ENCODE results near the gene SLC6A7.
"Not testable (repeated sequence)": the region's sequence is repeated elsewhere in the genome, so short reads cannot be mapped to it uniquely, and the experiment has no call there.

The SLC6A7 gene

GRCh38 chr5:150221471-150221870 is 31.6 kb downstream of the SLC6A7 start:
- DNase-seq, result no peak

GRCh38 chr5:150222906-150223305 is 33.0 kb downstream of the SLC6A7 start:
- DNase-seq, result no peak

DNA sequence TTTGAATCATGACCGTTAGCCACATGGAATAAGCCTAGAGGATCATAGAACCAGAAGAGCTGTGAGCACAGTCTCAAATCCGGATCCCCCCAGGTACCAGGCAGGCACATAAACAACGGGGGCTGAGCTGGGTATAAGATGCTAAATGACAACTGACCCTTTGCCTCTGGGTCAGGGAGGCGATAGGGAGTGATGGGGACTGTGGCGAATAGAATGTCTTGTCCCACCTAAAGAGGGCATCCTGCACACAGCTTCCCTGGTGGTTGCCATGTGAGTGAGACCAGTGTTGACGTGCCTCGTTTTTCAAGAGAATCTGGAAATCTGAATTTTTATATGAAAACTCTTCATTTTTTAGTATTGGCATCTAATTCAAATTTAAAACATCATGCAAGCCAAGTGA is 33.6 kb downstream of the SLC6A7 start:
- no peak for DNase-seq

DNA sequence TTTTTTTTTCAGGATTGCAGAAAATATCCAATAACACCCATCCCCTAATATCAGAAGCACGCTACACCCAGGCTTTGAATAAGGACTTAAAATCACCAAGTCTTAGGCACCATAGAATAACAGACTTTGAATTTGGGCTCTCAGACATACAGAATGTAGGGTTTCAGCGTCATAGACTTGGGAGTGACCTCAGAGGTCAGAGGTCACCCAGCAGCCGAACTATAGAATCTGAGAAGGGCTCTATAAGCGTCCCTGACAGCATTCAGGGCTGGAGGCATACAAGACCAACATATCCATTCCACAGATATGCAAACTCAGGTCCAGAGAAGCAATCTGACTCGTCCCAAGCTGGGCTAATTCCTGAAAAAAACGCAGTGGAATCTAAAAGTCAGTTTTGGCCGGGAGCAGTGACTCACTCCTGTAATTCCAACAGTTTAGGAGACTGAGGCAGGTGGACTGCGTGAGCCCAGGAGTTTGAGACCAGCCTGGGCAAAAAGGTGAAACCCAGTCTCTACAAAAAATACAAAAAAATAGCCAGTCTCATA is 34.7 kb downstream of the SLC6A7 start:
- DNase-seq, result no peak

GRCh38 chr5:150227036-150227435 is 37.2 kb downstream of the SLC6A7 start:
- peak; percentile 11 for DNase-seq

DNA sequence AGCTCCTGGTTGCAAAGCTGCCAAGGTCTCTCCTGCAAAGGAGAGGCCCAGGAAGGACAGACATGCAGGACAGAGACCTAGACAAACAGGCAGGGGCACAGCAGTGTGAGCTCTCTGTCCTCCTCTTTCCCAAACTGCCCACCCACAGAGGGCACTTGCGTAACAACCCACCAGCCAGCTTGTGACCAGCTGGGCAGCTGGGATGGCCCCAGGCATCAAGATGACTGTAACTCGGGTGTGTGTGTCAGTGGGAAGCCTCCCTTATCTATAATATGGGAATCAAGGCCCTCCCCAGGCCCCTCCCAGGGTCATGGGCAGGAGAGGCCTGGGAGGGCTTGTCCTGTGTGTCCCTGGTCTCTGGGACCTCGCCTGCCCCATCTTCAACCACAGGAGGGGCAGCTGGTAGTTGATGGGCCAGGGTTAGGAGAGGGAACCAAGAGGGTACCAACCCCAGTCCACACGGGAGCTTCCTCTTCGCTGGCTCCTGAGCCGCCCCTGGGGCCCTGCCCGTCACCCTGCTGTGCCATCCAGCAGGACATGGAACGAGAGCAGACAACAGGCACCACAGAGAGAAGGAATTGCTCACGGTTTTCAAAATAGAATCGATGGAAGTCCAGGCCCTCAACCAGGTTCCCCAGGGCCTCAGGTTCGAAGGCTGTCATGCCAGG is 37.9 kb downstream of the SLC6A7 start:
- no peak for DNase-seq

GRCh38 chr5:150229571-150229970 is 39.7 kb downstream of the SLC6A7 start:
- no peak for DNase-seq

DNA sequence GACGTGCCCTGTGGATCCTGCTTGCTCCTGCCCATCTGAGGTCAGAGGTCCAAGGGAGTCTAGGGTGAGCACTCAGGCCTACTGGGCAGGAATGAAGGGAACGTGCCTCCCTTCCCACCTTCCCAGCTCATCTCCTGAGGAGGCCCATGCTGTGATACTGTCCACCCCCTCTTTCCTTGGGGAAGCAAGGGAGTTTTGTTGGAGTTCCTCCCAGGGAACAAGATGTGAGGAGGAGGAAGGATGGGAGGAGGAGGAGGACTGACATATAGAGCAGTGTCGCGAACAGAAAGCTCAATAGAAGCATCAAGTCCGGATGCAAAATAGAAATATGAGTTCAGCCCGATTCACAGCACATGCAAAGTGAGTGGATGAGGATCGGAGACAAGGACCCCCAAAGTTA is 41.0 kb downstream of the SLC6A7 start:
- no peak for DNase-seq

- not testable (repeated sequence) for DNase-seq
Measured at GRCh38 chr5:150233706-150234105, 43.8 kb downstream of the SLC6A7 start.

DNA sequence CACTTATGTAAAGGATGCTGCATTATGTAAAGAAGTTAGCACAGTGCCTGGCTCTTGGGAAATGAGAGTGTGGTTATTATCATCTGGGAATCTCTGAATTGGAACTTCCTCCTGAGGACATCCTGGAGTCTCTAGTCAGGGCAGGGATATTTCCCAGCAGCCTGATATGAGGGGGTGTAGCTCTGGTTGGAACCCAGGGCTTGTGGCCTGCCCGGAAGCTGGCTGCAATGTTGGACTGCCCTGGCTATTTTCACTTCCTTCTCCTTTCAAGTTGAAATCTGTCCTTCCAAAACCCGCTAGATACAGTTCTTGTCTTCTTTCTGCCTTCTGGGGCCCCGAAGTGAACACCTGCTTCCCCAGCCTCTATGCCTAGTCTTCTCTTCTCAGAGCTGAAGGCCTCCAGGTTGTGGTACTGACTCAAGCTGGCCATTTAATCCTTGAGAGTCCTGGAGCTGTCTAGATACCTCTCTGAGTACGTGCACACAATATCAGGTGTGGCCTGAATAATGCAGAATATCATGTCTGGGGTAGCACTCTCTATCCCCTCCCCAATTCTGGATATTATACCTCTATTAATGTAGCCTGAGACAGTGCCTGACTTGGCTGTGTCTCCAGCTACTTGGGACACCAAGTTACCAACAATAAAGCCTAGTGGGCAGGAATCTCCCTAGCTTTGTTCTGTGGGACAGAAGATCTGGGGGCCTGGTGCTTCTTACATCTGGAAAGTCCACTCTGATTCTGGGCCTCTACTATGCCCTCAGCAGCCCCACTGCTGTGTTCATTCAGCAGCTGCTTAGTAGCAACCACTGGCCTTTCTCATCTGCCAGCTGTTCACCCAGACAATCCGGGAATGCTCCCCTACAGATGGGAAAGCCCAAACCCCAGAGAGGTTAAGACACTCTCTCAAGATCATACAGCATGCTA is 45.0 kb downstream of the SLC6A7 start:
- no peak for DNase-seq

DNA sequence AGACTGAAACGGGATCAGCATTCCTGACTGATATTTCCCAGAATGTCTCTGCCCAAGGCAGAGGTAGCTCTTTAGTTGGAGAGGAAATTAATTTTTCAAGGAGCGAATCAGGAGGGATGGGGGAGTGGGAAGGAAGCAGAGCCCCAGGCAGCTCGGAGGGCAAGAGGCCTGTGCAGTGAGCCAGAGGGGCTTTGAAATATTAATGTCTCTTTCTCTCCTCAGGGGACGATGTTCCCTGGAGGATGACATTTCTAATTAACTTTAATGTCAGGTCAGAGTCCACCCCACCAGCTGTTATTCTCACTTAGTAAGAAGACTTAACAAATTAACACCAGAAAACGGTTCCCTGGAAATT is 45.6 kb downstream of the SLC6A7 start:
- no peak for DNase-seq

DNA sequence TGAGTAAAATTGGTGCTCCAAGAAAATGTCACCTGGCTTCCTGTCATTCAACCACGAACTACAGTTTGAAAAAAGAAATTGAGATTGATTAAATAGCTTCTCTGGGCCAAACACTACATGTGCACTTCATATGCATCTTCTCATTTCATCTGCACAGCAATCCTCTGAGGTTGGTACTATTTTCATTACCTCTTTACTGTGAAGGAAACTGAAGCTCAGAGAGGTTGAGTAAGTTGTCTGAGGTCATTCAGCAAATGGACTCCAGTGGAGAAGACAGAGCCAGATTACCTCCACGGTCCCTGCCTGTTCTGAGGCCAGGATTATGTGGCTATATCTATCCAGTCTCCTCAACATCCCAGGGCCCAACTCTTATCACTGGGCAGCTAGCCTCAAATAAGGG is 46.5 kb downstream of the SLC6A7 start:
- no peak for DNase-seq

DNA sequence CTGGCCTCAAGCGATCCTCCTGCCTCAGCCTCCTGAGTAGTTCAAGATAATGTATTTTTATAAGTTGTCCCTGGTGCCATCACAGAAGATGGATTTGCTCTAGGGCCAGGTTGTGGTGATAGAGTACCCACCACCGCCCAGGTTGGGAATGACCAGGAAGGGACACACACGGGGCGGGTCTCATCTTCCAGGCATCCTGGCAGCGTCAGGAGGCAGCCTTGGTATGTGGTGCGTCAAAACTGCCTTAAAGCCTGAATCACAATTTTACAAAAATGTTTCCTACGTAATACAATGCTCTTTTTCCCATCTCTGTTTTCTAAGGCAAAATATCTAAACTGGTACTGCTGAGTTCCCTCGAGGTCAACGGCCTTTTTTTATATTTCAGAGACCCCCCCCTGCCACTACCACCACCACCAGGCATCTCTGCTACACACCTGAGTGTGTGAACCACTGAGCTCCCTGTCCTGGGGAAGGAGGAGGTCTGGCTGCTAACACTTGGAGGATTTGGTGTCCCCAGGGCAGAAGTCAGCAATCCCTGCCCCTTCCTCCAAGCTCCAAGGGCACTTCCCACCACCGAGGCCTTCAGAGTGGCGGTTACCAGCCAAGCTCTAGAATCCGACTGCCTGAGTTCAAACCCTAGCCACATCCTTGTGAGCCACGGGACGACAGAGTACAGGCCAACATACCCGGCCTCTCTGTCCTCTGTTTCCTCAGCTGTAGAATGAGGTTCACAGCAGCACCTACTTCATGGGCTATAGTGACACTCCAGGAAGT is 47.3 kb downstream of the SLC6A7 start:
- DNase-seq, result no peak

DNA sequence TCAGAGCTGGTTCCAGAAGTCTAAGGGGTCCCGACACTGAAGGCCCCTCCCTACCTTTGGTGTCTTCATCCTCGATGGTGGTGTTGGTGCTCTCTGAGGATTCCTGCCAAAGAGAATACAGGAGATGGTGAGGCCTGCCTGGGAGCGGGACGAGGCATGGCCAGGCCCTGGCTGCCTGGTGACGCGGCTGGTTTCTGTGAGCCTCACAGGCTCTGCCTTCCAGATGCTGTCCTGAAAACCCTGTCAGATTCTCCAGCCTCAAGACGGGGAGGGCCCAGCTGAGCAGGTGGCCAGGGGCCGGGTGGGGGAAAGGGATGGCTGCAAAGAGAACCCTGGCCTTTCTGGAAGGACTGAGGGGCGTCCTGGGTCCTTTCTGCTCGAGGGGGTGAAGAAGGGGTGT is 48.8 kb downstream of the SLC6A7 start:
- DNase-seq, result no peak

DNA sequence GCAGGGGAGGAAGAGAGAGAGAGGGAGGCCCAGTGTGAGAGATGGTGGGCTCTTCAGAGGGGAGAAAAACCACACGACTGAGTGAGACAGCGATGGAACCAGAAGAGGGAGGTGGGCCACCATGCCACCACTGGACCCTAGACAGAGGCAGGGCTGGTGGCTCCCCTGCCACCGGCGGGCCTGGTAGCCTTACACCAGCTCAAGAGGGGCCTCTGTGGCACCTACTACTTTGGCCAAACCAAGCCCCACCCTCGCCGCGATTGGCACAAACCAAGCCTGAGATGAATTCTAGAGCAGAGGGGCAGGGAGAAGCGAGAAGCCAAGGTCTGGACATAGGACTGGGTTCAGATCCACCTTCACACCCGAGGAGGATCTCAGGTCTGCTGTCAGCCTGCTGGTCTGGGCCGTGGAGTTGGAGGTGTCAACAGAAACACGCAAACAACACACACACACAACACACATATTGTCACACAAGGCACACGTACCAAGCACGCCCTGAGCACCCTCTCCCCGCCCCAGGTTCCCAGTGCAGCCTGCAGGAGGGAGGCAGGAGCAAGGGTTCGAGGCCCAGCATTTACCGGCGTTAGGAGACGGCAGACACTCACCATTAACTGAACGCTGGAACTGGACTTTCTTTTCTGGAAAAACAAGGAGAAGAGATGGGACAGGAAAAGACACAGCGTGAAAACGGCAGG is 49.4 kb downstream of the SLC6A7 start:
- no peak for DNase-seq

DNA sequence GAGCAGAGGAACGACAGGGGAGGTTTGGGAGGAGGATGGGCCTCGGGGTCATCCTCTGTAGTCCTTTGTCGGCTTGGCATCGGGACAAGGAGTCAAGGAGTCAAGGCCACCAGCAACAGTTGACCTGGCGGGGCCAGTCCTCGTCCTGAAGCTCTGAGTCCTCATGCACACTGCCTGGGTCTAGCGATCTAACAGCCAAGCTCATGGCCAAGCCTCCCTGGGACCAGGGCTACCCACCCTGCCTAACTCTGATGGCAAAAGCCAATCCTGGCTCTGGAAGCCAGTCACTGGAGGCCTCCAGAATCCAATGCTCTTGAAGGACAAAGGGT is 49.9 kb downstream of the SLC6A7 start:
- no peak for DNase-seq

GRCh38 chr5:150241298-150242160 is 51.7 kb downstream of the SLC6A7 start:
- no peak for DNase-seq

GRCh38 chr5:150242251-150242894 is 52.5 kb downstream of the SLC6A7 start:
- DNase-seq, result no peak

DNA sequence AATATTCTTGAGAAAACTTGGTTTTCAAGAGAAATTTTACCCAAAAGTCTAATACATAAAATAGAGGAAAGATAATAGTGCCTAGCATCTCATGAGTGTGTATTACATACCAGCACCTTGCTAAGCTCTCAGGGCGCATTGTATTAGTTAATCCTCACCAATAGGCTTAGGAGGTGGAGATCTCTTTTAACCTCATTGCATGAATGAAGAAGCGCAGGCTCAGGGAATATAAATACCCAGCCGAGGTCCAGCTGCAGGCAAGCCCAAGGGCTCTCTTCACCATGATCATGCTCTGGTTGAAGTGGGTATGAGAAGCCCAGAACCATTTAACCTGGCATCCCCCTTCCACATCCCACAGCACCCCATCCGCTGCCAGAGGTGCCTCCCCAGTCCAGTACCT is 53.7 kb downstream of the SLC6A7 start:
- DNase-seq, result no peak

- DNase-seq, result no peak
Measured at GRCh38 chr5:150244209-150244608, 54.3 kb downstream of the SLC6A7 start.

DNA sequence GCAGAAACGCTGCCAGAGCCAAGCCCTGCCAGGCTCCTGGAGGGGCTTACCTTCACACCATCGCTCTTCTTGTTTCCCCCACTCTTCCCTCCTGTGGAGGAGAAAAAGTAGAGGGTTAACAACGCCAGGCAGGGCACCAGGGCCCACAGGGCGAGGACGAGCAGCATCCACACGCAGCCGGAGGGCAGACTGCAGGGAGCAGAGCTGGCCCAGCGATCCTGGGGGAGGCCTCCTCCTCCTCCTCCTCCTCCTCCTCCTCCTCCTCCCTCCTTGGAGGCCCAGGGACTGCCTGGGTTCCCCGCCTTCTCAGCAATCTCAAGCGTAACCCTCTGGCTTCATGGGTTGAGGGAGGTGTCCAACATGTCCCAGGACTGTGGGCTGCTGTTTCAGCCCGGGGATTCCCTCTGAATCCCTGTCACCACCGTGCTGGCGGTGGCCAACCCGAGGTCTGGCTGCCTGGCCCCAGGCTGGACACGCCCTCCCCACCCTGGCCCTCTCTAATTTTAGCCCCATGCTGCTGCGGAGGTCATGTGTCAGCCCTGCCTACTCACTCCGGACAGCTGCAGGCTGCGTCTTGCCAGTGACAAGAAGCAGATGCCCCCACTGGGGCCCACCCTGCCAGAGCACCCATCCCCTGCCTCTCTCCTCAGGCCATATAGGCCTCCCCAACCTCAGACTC is 55.4 kb downstream of the SLC6A7 start:
- no peak for DNase-seq
